ENCODE results near the gene ABI3BP. TPM values are rescaled to one million over a fixed set of nuclear protein-coding genes. Genes with fewer than 3 reads are reported as not detected.
A peak's percentile ranks its signal among the peaks of the same experiment; 100 is the strongest.

ABI3BP gene
- total and polyA plus RNA-seq, 9 donors, result 176 to 605 (median 300) TPM

DNA sequence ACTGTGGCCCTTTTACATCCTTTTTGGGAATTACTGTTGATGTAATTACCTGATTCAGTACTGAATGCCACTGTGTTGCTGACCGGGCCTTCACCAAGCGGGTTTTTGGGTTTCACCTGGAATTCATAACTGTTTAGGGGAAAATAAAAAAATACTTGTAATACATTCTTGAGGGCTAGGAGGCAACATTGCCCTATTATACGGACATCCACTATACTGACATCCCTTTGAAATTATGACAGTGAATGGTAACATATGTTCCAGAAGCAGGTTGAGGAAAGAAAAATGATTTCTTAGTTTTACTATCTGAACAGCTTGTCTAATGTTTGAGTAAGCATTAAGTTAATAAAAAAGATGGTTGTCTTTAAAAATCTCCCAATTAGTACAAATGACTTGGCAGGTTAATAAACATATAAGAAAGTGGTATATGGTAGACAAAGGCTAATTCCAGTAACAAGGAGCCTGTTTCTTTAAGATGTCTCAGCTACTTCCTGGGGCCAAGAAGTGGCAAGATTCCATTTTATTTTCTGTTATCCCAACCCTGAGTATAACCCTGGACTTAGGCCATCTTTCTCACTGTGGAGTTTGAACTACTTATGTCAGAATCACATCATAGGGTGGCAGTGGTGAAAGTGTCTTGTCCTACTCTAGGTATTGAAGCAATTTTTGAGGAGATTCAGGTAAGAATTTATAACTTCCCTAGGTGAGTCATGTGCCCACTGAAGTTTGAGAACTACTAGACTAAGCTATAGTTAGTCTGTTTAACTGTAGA, 238.5 kb downstream of the ABI3BP start:
- no peak overlapping the region for H3K27ac ChIP-seq (ENCODE audit: low read length)

DNA sequence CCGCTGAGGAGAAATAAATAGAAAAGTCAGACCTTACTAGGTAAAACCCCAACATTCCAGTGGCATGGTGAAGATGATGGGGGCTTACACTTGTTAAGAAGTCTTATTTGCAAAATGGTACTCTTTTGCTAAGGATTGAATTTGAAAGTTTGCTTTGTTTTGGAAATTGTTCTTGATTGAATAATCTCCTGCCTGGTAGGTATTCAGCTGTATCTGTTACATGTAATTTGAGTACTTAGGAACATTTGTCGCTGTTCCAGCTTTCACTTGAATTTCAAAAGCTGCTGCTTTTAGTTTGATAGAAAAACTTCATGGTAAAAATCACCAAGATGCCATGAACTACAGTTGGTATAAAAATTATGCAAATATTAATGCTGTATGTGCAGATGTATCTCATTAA, 239.4 kb downstream of the ABI3BP start:
- no peaks in the 10 kb centered on the region for H3K9me3 ChIP-seq (replicated peaks; ENCODE audit: control insufficient read depth, low read depth, low read length)
- WGBS (ENCODE audit: insufficient coverage), result no CpG with 5 or more reads among the region's 2 CpGs
- peaks cover 19% of the 10 kb centered on the region for H3K36me3 ChIP-seq (ENCODE audit: control insufficient read depth, insufficient read depth, low read length)
- no peak overlapping the region for H3K27ac ChIP-seq (ENCODE audit: low read length)
- peaks cover 3% of the 10 kb centered on the region for H3K4me1 ChIP-seq (ENCODE audit: control insufficient read depth, insufficient read depth, low read length)
- H3K4me3 ChIP-seq (ENCODE audit: low read length), result no peak overlapping the region
- H3K27me3 ChIP-seq (ENCODE audit: control insufficient read depth, insufficient read depth, low read length), result no peaks in the 10 kb centered on the region
- DNase-seq, result peak; percentile 36

More for the DNA sequence above, 238.5 kb downstream of the ABI3BP start:
- DNase-seq, result peak; percentile 26
- Histone ChIP-seq H3K27me3 (ENCODE audit: control insufficient read depth, insufficient read depth, low read length) (no peaks in the 10 kb centered on the region), H3K4me3 (ENCODE audit: low read length) (no peak overlapping the region), H3K36me3 (ENCODE audit: control insufficient read depth, insufficient read depth, low read length) (peaks cover 19% of the 10 kb centered on the region), H3K4me1 (ENCODE audit: control insufficient read depth, insufficient read depth, low read length) (peaks cover 7% of the 10 kb centered on the region), H3K9me3 (replicated peaks; ENCODE audit: control insufficient read depth, low read depth, low read length) (no peaks in the 10 kb centered on the region)
- WGBS (ENCODE audit: insufficient coverage), result no CpG with 5 or more reads among the region's 3 CpGs

DNA sequence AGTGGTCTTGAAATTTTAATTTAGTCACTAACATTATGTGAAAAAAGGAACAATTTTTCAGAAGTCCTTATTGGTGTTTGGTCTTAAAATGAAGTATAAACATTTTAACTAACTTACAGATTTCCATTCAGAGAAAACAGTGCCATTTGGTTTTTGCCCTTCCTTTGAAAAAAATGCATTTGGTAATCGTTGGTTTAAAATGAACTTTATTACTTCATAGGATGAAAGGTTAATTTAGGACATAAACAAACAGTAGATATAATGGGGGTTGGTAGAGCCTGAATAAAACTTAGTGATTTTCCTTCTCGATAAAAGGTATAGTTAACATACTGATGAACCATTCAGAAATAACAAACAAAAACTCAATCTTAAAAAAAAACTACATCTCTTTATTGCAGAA, 244.3 kb downstream of the ABI3BP start:
- H3K27ac ChIP-seq (ENCODE audit: low read length), result no peak overlapping the region
- WGBS (ENCODE audit: insufficient coverage), result no CpG with 5 or more reads among the region's 2 CpGs
- peaks cover 26% of the 10 kb centered on the region for H3K36me3 ChIP-seq (ENCODE audit: control insufficient read depth, insufficient read depth, low read length)
- no peaks in the 10 kb centered on the region for H3K27me3 ChIP-seq (ENCODE audit: control insufficient read depth, insufficient read depth, low read length)
- no peaks in the 10 kb centered on the region for H3K4me1 ChIP-seq (ENCODE audit: control insufficient read depth, insufficient read depth, low read length)
- DNase-seq, result no peak
- no peaks in the 10 kb centered on the region for H3K9me3 ChIP-seq (replicated peaks; ENCODE audit: control insufficient read depth, low read depth, low read length)
- no peak overlapping the region for H3K4me3 ChIP-seq (ENCODE audit: low read length)

DNA sequence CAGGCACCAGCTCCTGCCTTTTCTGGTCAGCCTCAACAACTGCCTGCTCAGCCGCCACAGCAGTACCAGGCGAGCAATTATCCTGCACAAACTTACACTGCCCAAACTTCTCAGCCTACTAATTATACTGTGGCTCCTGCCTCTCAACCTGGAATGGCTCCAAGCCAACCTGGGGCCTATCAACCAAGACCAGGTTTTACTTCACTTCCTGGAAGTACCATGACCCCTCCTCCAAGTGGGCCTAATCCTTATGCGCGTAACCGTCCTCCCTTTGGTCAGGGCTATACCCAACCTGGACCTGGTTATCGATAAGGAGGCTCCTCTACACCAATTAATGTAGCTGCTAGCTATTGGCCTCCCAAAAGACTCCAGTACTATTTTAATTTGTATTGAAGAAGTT, 245.0 kb downstream of the ABI3BP start:
- H3K36me3 ChIP-seq (ENCODE audit: control insufficient read depth, insufficient read depth, low read length), result peaks cover 24% of the 10 kb centered on the region
- WGBS (ENCODE audit: insufficient coverage), result 100% methylated on average over 2 of the region's 6 CpGs

DNA sequence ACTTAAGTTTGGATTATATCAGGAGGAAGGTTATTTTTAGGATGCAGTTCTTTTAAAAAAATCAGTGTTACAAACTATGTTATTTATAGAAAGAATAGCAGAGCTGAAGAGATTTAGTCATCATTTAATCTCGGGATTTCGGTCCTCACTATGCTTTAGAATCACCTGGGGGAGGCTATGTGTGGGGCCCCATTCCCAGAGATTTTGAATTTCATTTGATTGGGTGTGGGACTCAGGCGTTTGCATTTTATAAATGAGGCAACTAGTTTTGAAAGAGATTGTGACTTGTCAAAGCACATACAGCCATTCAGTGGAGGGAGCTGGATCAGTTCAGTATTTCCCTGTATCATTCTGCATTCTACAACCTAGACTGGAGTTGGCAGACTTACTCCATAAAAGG, 247.1 kb downstream of the ABI3BP start:
- no peaks in the 10 kb centered on the region for H3K27me3 ChIP-seq (ENCODE audit: control insufficient read depth, insufficient read depth, low read length)
- no peaks in the 10 kb centered on the region for H3K4me1 ChIP-seq (ENCODE audit: control insufficient read depth, insufficient read depth, low read length)
- H3K27ac ChIP-seq (ENCODE audit: low read length), result no peak overlapping the region
- H3K36me3 ChIP-seq (ENCODE audit: control insufficient read depth, insufficient read depth, low read length), result peaks cover 16% of the 10 kb centered on the region
- DNase-seq, result no peak
- no peak overlapping the region for H3K4me3 ChIP-seq (ENCODE audit: low read length)
- 100% methylated on average over 1 of the region's 3 CpGs for WGBS (ENCODE audit: insufficient coverage)
- H3K9me3 ChIP-seq (replicated peaks; ENCODE audit: control insufficient read depth, low read depth, low read length), result no peaks in the 10 kb centered on the region

More for the DNA sequence above, 245.0 kb downstream of the ABI3BP start:
- Histone ChIP-seq H3K4me3 (ENCODE audit: low read length) (no peak overlapping the region), H3K27me3 (ENCODE audit: control insufficient read depth, insufficient read depth, low read length) (no peaks in the 10 kb centered on the region), H3K4me1 (ENCODE audit: control insufficient read depth, insufficient read depth, low read length) (no peaks in the 10 kb centered on the region), H3K27ac (ENCODE audit: low read length) (no peak overlapping the region), H3K9me3 (replicated peaks; ENCODE audit: control insufficient read depth, low read depth, low read length) (no peaks in the 10 kb centered on the region)
- no peak for DNase-seq

DNA sequence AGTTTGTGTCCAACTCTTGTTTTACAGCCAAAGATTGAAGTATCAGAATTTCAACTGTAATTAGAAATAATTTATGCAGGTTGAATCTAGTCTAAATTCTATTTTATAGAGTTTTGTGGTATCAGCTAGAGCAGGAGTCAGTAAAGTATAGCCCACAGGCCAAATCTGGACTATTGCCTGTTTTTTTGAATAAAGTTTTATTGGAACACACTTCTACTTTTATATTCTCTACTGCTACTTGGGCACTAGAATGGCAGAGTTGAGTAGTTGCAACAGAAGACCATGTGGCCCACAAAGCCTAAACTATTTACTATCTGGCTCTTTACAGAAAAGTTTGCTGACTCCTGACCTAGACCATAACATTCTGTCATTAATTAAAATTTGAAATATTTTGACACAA, 247.6 kb downstream of the ABI3BP start:
- no peaks in the 10 kb centered on the region for H3K4me1 ChIP-seq (ENCODE audit: control insufficient read depth, insufficient read depth, low read length)
- no peak for DNase-seq
- no peak overlapping the region for H3K27ac ChIP-seq (ENCODE audit: low read length)
- H3K9me3 ChIP-seq (replicated peaks; ENCODE audit: control insufficient read depth, low read depth, low read length), result no peaks in the 10 kb centered on the region
- H3K27me3 ChIP-seq (ENCODE audit: control insufficient read depth, insufficient read depth, low read length), result no peaks in the 10 kb centered on the region
- no peak overlapping the region for H3K4me3 ChIP-seq (ENCODE audit: low read length)
- H3K36me3 ChIP-seq (ENCODE audit: control insufficient read depth, insufficient read depth, low read length), result peaks cover 15% of the 10 kb centered on the region

DNA sequence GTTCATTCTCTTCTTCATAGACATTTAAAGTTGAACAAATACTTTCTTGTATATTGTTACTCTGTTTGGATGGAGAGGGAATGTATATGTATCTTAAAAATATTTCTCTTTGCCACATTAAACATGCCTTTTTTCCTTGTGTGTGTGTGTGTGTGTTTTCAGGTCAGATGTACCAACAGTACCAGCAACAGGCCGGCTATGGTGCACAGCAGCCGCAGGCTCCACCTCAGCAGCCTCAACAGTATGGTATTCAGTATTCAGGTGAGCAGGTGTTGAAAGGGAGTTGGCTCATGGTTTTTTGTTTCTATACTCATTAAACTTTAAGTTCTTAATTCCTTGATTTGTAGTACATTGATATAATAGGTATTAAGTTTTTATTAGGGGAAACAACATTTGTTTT, 248.6 kb downstream of the ABI3BP start:
- no peaks in the 10 kb centered on the region for H3K9me3 ChIP-seq (replicated peaks; ENCODE audit: control insufficient read depth, low read depth, low read length)
- H3K4me1 ChIP-seq (ENCODE audit: control insufficient read depth, insufficient read depth, low read length), result no peaks in the 10 kb centered on the region
- H3K36me3 ChIP-seq (ENCODE audit: control insufficient read depth, insufficient read depth, low read length), result peaks cover 17% of the 10 kb centered on the region
- no peak for DNase-seq
- no CpG with 5 or more reads among the region's 2 CpGs for WGBS (ENCODE audit: insufficient coverage)
- H3K27me3 ChIP-seq (ENCODE audit: control insufficient read depth, insufficient read depth, low read length), result no peaks in the 10 kb centered on the region
- H3K4me3 ChIP-seq (ENCODE audit: low read length), result no peak overlapping the region
- H3K27ac ChIP-seq (ENCODE audit: low read length), result no peak overlapping the region

DNA sequence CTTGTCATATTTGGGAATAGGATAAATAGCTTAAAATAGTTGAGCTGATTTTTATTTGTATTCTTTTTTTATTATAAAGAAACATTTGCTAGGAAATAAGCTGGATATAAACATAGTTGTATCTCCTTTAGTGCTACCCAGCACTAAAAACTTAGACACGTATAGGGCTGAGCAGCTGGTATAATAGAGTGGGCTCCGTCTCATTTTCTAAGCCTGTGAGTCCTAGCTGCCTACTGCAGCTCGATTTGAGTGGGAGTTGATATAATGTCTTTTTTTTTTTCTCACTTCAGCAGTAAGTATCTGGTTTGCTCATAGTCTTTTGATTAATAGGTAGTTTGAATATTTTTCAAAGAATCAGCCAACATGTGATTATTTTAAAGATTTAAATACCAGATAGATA, 249.7 kb downstream of the ABI3BP start:
- peaks cover 17% of the 10 kb centered on the region for H3K36me3 ChIP-seq (ENCODE audit: control insufficient read depth, insufficient read depth, low read length)
- no peaks in the 10 kb centered on the region for H3K4me1 ChIP-seq (ENCODE audit: control insufficient read depth, insufficient read depth, low read length)
- H3K4me3 ChIP-seq (ENCODE audit: low read length), result no peak overlapping the region
- no peak for DNase-seq
- no CpG with 5 or more reads among the region's 3 CpGs for WGBS (ENCODE audit: insufficient coverage)
- H3K27ac ChIP-seq (ENCODE audit: low read length), result no peak overlapping the region
- no peaks in the 10 kb centered on the region for H3K9me3 ChIP-seq (replicated peaks; ENCODE audit: control insufficient read depth, low read depth, low read length)
- no peaks in the 10 kb centered on the region for H3K27me3 ChIP-seq (ENCODE audit: control insufficient read depth, insufficient read depth, low read length)

DNA sequence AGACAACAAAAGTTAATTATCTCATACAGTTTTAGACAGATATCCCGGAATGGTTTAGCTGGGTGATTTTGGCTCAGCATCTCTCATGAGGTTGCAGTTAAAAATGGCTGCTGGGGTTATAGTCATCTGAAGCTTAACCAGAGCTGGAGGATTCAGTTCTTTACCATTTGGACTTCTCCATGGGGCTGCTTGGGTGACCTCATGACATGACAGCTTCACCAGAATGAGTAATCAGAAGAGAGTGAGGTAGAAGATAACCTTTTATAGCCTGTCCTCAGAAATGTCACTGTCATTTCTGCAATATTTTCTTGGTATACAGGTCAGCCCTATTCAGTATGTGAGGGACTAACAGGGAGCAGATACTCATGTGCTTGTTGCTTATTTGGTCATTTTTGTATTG, 253.0 kb downstream of the ABI3BP start:
- peaks cover 20% of the 10 kb centered on the region for H3K36me3 ChIP-seq (ENCODE audit: control insufficient read depth, insufficient read depth, low read length)

DNA sequence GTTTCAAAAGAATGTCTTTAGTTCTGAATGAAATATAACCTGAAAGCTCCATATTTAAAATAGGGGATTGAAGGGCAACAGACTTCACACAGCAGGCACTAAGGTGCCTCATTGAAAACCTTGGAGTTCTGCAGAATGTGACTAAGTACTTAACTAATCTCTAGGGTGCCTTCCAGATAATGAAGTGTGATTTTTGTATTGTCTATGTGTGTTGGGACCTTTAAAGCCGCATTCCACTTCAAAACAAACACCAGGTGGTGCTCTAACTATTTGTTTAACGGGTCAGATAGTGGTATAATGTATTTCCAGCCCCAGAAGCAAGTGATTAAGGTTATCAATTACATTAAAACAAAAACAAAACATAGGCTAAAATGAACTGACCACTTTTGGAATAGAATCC, 255.9 kb downstream of the ABI3BP start:
- peaks cover 24% of the 10 kb centered on the region for H3K36me3 ChIP-seq (ENCODE audit: control insufficient read depth, insufficient read depth, low read length)
- no CpG with 5 or more reads among the region's 2 CpGs for WGBS (ENCODE audit: insufficient coverage)
- no peak overlapping the region for H3K27ac ChIP-seq (ENCODE audit: low read length)
- H3K27me3 ChIP-seq (ENCODE audit: control insufficient read depth, insufficient read depth, low read length), result no peaks in the 10 kb centered on the region
- H3K4me3 ChIP-seq (ENCODE audit: low read length), result no peak overlapping the region
- no peaks in the 10 kb centered on the region for H3K4me1 ChIP-seq (ENCODE audit: control insufficient read depth, insufficient read depth, low read length)
- peak; percentile 42 for DNase-seq
- no peaks in the 10 kb centered on the region for H3K9me3 ChIP-seq (replicated peaks; ENCODE audit: control insufficient read depth, low read depth, low read length)

More for the DNA sequence above, 253.0 kb downstream of the ABI3BP start:
- no CpG with 5 or more reads among the region's 1 CpG for WGBS (ENCODE audit: insufficient coverage)
- Histone ChIP-seq H3K4me3 (ENCODE audit: low read length) (no peak overlapping the region), H3K27me3 (ENCODE audit: control insufficient read depth, insufficient read depth, low read length) (no peaks in the 10 kb centered on the region), H3K4me1 (ENCODE audit: control insufficient read depth, insufficient read depth, low read length) (no peaks in the 10 kb centered on the region), H3K9me3 (replicated peaks; ENCODE audit: control insufficient read depth, low read depth, low read length) (no peaks in the 10 kb centered on the region), H3K27ac (ENCODE audit: low read length) (no peak overlapping the region)
- DNase-seq, result no peak

DNA sequence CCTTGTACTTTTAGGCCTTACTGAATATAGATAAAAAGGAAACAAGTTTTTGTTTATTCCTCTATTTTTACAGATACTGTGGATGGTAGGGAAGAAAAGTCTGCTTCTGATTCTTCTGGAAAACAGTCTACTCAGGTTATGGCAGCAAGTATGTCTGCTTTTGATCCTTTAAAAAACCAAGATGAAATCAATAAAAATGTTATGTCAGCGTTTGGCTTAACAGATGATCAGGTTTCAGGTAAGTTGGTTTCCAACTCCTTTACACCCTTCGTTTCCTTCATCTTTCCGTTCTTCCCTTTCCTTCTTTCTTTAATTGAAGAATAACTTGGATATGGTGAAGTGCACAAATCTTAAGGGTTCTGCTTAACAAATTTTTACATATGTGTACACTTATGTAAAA, 260.8 kb downstream of the ABI3BP start:
- H3K36me3 ChIP-seq (ENCODE audit: control insufficient read depth, insufficient read depth, low read length), result peaks cover 18% of the 10 kb centered on the region
- H3K27me3 ChIP-seq (ENCODE audit: control insufficient read depth, insufficient read depth, low read length), result no peaks in the 10 kb centered on the region
- DNase-seq, result no peak
- no peak overlapping the region for H3K27ac ChIP-seq (ENCODE audit: low read length)
- no peaks in the 10 kb centered on the region for H3K4me1 ChIP-seq (ENCODE audit: control insufficient read depth, insufficient read depth, low read length)
- H3K9me3 ChIP-seq (replicated peaks; ENCODE audit: control insufficient read depth, low read depth, low read length), result no peaks in the 10 kb centered on the region
- H3K4me3 ChIP-seq (ENCODE audit: low read length), result no peak overlapping the region
- no CpG with 5 or more reads among the region's 3 CpGs for WGBS (ENCODE audit: insufficient coverage)
